Upper lobe of left lung (tissue), 6 donors: Measurements from ENCODE around the gene MCOLN3. TPM values are rescaled to one million over a fixed set of nuclear protein-coding genes. Genes with fewer than 3 reads are reported as not detected.

Experiments
- ATAC-seq, 2 donors: fragments of 200-7000 bp; cut with Tn5 transposase; one replicate each; pipeline ENCODE4 v1.9.1; 2022; ENCODE audit warnings: mild to moderate bottlenecking in 2 of 2, moderate library complexity in 2 of 2; ENCODE audit not compliant: low FRiP score in 2 of 2
- DNase-seq, 2 donors: peaks; one replicate each; pipeline ENCODE4 v3.0.0-alpha.2; 2019 to 2020
- H3K27ac ChIP-seq, 4 donors: fragments of 200-600 bp; sonication (generic); one replicate each; pipeline ENCODE4 v1.5.1; 2016 to 2019
- H3K27me3 ChIP-seq, 4 donors: fragments of 200-600 bp; sonication (generic); one replicate each; pipeline ENCODE4 v1.5.1; 2017 to 2019
- H3K36me3 ChIP-seq, 4 donors: fragments of 200-600 bp; sonication (generic); one replicate each; pipeline ENCODE4 v1.5.1; 2016 to 2019
- H3K4me1 ChIP-seq, 4 donors: fragments of 200-600 bp; sonication (generic); one replicate each; pipeline ENCODE4 v1.5.1; 2018 to 2019
- H3K4me3 ChIP-seq, 4 donors: fragments of 200-600 bp; sonication (generic); one replicate each; pipeline ENCODE4 v1.5.1; 2017 to 2019; ENCODE audit warnings: mild to moderate bottlenecking in 2 of 4, moderate library complexity in 1 of 4
- H3K9me3 ChIP-seq, 4 donors: fragments of 200-600 bp; sonication (generic); one replicate each; pipeline ENCODE4 v1.5.1; 2018 to 2019
- EP300 ChIP-seq, 4 donors: sonication (generic); formaldehyde crosslinking; IDR thresholded peaks; one replicate each; pipeline ENCODE4 v1.5.1; 2017; ENCODE audit warnings: antibody characterized with exemption in 4 of 4, control low read depth in 2 of 4
- POLR2A ChIP-seq, 4 donors: fragments of 450-650 bp; IDR thresholded peaks; one replicate each; pipeline ENCODE4 v1.5.1; 2016 to 2017; ENCODE audit warnings: antibody characterized with exemption in 4 of 4, mild to moderate bottlenecking in 2 of 4
- POLR2AphosphoS5 ChIP-seq, 2 donors: sonication (generic); formaldehyde crosslinking; IDR thresholded peaks; one replicate each; pipeline ENCODE4 v1.5.1; 2017; ENCODE audit warnings: antibody characterized with exemption in 2 of 2
- WGBS, 2 donors: methylation state at CpG; one replicate each; pipeline ENCODE4 v1.1.5; 2017 to 2018; 5-methylcytosine and 5-hydroxymethylcytosine counted together
- total RNA-seq, 6 donors: library from RNA; depleted of rRNA in 4 of 6; stranded (reverse); fragments of >200 nt in 4 of 6; gene quantifications; one replicate each; pipeline versions ENCODE4 v1.1.0 to v1.2.1, GENCODE V29; 2016 to 2021
- TF ChIP-seq, protein P1 (sequence below), 6 experiments: fragments of 450-650 bp in 4 of 6; fragments of 200-600 bp in 2 of 6; sonication (generic) in 2 of 6; IDR thresholded peaks; one replicate each; pipeline ENCODE4 v1.5.1; 2016 to 2019; ENCODE audit warnings: antibody characterized with exemption in 6 of 6
- donor health status: DM: no; HTN: no; CAD: no; lungs with moderate emphysema.
- donor health status: DM: no; HTN: yes; CAD: no; lungs with severe emphysema.

The MCOLN3 gene
- total RNA-seq, 6 donors from 2014 or later = 5.5 to 18.9 (median 5.8) TPM

DNA sequence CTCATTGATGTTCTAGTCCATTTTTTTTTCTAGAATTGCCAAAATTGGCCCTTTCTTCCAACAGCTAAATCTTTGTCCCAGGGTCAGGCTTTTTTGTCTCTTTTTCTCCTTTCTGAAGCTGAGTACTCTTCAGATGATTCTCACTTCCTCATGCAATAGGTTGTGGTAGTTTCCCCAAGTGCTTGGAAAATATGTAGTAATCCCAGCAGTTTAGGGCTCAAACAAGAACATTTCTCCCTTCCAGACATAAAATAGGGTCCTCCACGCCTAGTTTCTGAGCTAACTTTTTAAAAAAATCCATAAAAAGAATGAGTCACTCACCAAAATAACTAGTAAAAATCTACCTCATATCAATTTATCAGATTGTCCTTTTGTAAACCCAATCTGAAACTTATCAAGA is 10.0 kb upstream of the MCOLN3 start:
- ATAC-seq = peak in 1 of 2 donors; percentile 27
- 68 to 79% methylated on average over 1 of the region's 1 CpG for WGBS, 2 donors

DNA sequence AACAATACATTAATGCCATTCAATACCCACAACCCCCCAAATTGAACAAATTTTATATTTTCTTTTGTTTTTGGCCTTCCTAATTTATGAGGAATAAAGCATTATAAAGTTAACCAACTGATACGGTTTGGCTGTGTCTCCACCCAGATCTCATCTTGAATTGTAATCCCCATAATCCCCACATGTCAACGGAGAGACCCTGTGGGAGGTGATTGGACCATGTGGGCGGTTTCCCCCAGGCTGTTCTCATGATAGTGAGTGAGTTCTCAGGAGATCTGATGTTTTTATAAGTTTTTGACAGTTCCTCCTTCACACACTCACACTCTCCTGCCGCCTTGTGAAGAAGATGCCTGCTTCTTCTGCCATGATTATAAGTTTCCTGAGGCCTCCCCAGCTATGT is 6.4 kb upstream of the MCOLN3 start:
- DNase-seq (no peak), ATAC-seq (no peak)
- no peak overlapping the region for H3K27ac ChIP-seq
- no peaks in the 10 kb centered on the region for H3K27me3 ChIP-seq
- no peaks in the 10 kb centered on the region for H3K9me3 ChIP-seq
- no peaks in the 10 kb centered on the region for H3K36me3 ChIP-seq
- no peak overlapping the region for H3K4me3 ChIP-seq
- no peaks in the 10 kb centered on the region for H3K4me1 ChIP-seq
- TF ChIP-seq POLR2AphosphoS5 (IDR thresholded peaks at IDR 0.05) (no peak), POLR2A (IDR thresholded peaks at IDR 0.05) (no peak), EP300 (IDR thresholded peaks at IDR 0.05) (no peak)
- TF ChIP-seq, protein P1, sequence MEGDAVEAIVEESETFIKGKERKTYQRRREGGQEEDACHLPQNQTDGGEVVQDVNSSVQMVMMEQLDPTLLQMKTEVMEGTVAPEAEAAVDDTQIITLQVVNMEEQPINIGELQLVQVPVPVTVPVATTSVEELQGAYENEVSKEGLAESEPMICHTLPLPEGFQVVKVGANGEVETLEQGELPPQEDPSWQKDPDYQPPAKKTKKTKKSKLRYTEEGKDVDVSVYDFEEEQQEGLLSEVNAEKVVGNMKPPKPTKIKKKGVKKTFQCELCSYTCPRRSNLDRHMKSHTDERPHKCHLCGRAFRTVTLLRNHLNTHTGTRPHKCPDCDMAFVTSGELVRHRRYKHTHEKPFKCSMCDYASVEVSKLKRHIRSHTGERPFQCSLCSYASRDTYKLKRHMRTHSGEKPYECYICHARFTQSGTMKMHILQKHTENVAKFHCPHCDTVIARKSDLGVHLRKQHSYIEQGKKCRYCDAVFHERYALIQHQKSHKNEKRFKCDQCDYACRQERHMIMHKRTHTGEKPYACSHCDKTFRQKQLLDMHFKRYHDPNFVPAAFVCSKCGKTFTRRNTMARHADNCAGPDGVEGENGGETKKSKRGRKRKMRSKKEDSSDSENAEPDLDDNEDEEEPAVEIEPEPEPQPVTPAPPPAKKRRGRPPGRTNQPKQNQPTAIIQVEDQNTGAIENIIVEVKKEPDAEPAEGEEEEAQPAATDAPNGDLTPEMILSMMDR (IDR thresholded peaks at IDR 0.05) = no peak
- WGBS, 2 donors = 75 to 76% methylated on average over 4 of the region's 4 CpGs

More for the DNA sequence above, 10.0 kb upstream of the MCOLN3 start:
- DNase-seq = no peak
- Histone ChIP-seq H3K27me3 (no peaks in the 10 kb centered on the region), H3K9me3 (no peaks in the 10 kb centered on the region), H3K27ac (no peak overlapping the region), H3K4me3 (no peak overlapping the region), H3K36me3 (no peaks in the 10 kb centered on the region), H3K4me1 (peaks cover 0 to 12% (median 4%) of the 10 kb centered on the region in 4 donors)
- TF ChIP-seq, protein P1 (IDR thresholded peaks at IDR 0.05) = no peak
- TF ChIP-seq POLR2AphosphoS5 (IDR thresholded peaks at IDR 0.05) (no peak), POLR2A (IDR thresholded peaks at IDR 0.05) (no peak), EP300 (IDR thresholded peaks at IDR 0.05) (no peak)

DNA sequence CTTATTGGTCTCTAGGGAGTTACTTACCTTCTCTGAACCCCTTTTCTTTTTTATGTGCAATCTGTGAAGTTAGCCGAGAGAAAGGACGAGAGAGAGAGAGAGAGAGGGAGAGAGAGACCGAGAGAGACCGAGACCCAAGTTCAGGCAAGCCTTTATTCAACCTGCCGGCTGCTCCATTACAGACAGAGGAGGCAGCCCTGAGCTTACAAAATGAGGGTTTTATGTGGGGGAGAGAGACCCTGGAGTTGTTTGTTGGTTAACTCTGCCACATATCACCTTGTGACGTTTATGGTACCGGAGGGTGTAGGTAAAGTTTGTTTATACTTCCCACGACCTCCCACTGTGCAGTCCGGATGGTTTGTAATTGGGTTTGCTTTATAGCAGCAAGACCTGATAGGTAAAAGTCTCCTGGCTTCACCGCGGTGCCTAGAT is 1.5 kb upstream of the MCOLN3 start:
- Histone ChIP-seq H3K27ac (no peak overlapping the region), H3K4me3 (no peak overlapping the region), H3K27me3 (peaks cover 0 to 16% (median 6%) of the 10 kb centered on the region in 4 donors), H3K36me3 (no peaks in the 10 kb centered on the region), H3K9me3 (no peaks in the 10 kb centered on the region), H3K4me1 (peaks cover 15 to 18% (median 16%) of the 10 kb centered on the region in 4 donors)
- TF ChIP-seq, protein P1 (IDR thresholded peaks at IDR 0.05) = no peak
- no peak for TF ChIP-seq POLR2AphosphoS5 (IDR thresholded peaks at IDR 0.05)
- no peak for TF ChIP-seq POLR2A (IDR thresholded peaks at IDR 0.05)
- no peak for TF ChIP-seq EP300 (IDR thresholded peaks at IDR 0.05)
- DNase-seq = no peak
- 44 to 48% methylated on average over 11 of the region's 11 CpGs for WGBS, 2 donors
- ATAC-seq = no peak

DNA sequence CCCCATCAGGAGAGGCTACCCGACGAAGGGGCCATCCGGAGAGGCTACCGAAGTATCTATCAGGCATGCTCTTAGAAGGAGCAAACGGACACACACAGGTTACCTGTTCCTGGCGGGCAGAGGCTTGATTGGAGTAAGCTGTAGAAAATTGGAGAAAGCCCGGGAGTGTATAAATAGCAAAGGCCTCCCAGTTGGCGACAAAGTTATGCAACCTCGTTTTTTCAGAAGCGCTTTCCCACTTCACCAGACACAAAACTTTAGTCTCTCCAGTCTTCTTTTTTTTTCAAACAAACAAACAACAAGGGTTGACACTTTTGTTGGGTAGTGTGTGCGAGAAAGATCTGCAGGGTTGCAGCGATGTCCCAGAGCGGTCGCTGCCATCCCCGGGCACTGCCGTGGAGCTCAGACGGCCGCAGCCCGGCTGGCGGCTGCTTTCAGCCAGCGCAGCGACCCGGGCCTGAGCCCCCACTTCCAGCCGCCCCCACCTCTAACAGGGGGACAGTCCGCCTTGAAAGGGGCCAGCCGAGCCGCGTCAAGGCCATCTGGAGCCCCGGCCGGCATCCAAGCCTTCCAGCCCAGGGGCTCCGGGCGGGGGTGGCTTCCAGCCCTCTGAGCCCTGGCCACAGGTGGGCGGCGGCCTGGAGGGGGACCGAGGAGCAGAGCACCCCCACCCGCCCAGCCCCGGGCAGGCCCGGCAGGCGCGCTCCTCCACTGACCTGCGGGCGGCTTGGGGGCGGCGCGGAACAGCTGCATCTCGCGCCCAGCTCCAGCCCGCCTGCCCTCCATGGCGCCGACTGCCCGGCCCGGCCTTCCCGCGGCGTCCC is 616 bp downstream of the MCOLN3 start:
- WGBS, 2 donors = 6 to 8% methylated on average over 25 to 30 of the region's 55 CpGs
- DNase-seq = no peak
- Histone ChIP-seq H3K27me3 (peaks cover 0 to 16% (median 6%) of the 10 kb centered on the region in 4 donors), H3K36me3 (no peaks in the 10 kb centered on the region), H3K27ac (peak overlapping the region in 1 of 4 donors; percentile 60), H3K4me3 (peak overlapping the region; percentile 44 to 63 (median 56)), H3K4me1 (peaks cover 15 to 18% (median 16%) of the 10 kb centered on the region in 4 donors), H3K9me3 (no peaks in the 10 kb centered on the region)
- ATAC-seq = peak; percentile 54 to 87
- TF ChIP-seq EP300 (IDR thresholded peaks at IDR 0.05) (no peak), POLR2AphosphoS5 (IDR thresholded peaks at IDR 0.05) (no peak), POLR2A (IDR thresholded peaks at IDR 0.05) (no peak)
- TF ChIP-seq, protein P1 (IDR thresholded peaks at IDR 0.05) = no peak
